ENCODE measurements around the gene AR. TPM values are rescaled to one million over a fixed set of nuclear protein-coding genes. Genes with fewer than 3 reads are reported as not detected.

Gene AR
- 16.0 and 18.2 TPM in 2 replicates for total RNA-seq (2014; rRNA removed)
- polyA plus RNA-seq (2012), result 8.2 TPM

- DNase-seq (ENCODE audit: low read depth), result peak; percentile 81
Observed at GRCh38 chrX:67543818-67544217, at the start of gene AR. Gene AR (plus strand): TSS chrX:67544021. CDS start chrX:67545147, 1,126 bp downstream.

- no peak for DNase-seq (ENCODE audit: low read depth)
Observed at GRCh38 chrX:67500617-67501016, 43.2 kb upstream of the AR start.

- no peak for DNase-seq (ENCODE audit: low read depth)
Observed at GRCh38 chrX:67503004-67503403, 40.8 kb upstream of the AR start.

DNA sequence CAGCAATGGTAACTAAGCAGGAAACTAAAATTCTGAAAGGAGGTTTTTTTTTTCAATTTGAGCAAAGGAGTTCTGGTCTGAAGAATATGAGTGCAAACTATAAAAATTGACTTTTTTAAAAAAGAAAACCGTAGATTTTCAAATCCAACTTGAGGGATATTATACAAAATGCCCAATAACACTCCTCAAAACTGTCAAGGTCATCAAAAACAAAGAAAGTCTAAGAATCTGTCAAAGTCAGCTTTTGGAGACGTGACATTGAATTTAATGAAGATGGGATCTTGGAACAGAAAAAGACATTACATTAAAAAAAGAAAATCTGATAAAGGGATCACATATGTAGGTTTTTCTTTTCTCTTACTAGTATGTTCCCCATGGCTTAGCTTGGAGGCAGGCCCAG lies 40.4 kb upstream of the AR start:
- no peak for DNase-seq (ENCODE audit: low read depth)

DNA sequence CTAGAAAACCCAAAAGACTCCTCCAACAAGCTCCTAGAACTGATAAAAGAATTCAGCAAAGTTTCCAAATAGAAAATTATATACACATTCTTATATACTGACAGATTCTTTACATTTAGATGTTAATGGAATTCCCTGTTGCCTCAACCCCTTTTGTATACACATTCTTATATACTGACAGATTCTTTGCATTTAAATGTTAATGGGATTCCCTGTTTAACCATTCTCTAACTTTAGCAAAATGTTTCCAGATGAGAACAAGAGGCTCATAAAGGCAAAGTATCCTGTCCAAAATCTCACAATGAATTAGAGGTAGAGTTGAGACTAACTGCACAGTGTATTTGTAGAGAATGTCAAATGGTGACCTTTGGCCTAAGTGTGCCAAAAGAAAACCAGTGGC lies 23.1 kb upstream of the AR start:
- no peak for DNase-seq (ENCODE audit: low read depth)

DNA sequence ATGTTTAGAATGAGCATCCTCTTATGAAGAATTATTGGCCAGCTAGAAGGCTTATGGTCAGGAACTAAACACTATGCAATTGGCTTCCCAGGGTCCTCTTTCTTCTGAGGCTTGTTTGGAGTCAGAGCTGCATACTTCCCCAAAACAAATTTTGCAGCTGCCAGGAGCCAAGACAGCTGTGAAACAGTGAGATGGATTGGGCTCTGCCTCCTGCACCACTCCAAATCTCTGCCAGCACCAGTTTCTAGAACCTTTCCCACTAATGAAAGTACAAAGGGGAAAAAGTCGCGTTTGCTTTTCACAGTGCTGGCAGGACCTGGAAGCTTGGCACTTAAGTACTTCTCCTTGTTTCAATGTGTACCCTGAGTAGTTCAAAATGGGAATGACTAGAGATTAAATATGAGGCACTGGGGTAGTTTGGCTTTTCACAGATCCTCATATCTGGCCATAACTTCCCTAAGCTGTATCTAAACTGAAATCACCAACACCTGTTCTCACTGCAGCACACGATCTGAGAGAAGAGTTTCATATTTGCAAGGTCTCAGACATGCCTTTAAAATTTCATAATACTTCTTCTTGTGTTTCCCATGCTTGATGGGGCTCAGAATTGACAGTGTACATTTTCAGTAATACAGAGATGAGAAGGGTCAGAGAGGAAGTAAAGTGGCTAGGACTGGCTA lies 20.7 kb upstream of the AR start:
- peak; percentile 19 for DNase-seq (ENCODE audit: low read depth)

DNA sequence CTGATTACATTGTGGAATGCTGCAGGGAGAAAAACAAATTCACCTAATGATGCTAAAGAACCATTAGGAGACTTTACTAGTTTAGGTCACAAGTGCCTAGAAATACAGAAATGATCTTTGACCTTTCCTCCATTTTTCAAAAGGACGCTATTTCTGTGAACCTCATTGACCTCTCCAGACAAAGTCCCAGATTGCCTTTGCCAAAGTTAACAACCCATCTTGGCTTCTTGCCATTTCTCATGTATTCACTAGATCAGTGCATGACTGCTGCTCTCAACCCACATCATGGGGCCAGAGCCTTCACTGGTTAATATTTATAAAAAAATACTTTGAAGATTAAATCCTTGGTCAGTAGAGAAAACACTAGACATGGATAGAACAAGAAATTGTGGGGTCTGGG lies 19.9 kb upstream of the AR start:
- DNase-seq (ENCODE audit: low read depth), result no peak

- no peak for DNase-seq (ENCODE audit: low read depth)
Observed at GRCh38 chrX:67524428-67524827, 19.4 kb upstream of the AR start.

GRCh38 chrX:67524950-67525691 lies 18.7 kb upstream of the AR start:
- no peak for DNase-seq (ENCODE audit: low read depth)

- no peak for DNase-seq (ENCODE audit: low read depth)
Observed at GRCh38 chrX:67536564-67536963, 7.3 kb upstream of the AR start.

GRCh38 chrX:67538383-67538782 lies 5.4 kb upstream of the AR start:
- DNase-seq (ENCODE audit: low read depth), result no peak

- peak; percentile 45 for DNase-seq (ENCODE audit: low read depth)
Observed at GRCh38 chrX:67544281-67545035, 637 bp downstream of the AR start.

GRCh38 chrX:67545036-67545821 lies 1.4 kb downstream of the AR start:
- peak; percentile 87 for DNase-seq (ENCODE audit: low read depth)

GRCh38 chrX:67545893-67546495 lies 2.2 kb downstream of the AR start:
- DNase-seq (ENCODE audit: low read depth), result no peak

DNA sequence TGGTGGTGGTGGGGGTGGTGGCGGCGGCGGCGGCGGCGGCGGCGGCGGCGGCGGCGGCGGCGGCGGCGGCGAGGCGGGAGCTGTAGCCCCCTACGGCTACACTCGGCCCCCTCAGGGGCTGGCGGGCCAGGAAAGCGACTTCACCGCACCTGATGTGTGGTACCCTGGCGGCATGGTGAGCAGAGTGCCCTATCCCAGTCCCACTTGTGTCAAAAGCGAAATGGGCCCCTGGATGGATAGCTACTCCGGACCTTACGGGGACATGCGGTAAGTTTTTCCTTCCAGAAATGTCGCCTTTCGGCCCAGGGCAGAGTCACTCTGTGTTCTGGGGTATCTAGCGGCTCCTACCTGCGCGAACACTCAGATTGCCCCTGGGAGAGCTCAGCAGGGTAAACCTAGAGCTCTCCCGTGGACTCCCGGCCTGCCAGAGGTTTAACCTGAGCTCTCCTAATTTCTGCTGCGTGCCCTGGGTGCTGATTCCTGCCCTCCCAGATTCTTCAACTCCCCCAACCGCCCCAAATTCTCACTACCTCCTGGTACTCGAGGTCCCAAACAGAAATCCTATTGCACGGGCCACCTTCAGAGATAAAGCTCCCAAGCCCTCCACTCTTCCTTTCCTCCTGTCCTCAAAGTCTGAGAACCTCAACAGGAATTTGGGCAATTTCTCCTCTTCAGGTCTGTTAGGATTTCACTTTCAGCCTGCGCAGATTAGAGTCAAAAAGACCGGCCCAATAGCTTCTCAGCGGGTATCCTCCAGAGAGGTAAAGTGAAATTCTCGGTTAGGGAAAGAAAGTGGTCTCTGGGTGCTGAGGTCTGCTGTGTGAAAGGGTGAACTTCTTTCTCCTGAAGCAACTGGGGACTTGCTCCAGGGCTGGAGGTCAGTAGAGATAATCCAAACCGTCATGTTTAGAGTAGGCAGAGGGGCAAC lies 2.9 kb downstream of the AR start:
- no peak for DNase-seq (ENCODE audit: low read depth)

GRCh38 chrX:67555578-67556203 lies 11.9 kb downstream of the AR start:
- no peak for DNase-seq (ENCODE audit: low read depth)

DNA sequence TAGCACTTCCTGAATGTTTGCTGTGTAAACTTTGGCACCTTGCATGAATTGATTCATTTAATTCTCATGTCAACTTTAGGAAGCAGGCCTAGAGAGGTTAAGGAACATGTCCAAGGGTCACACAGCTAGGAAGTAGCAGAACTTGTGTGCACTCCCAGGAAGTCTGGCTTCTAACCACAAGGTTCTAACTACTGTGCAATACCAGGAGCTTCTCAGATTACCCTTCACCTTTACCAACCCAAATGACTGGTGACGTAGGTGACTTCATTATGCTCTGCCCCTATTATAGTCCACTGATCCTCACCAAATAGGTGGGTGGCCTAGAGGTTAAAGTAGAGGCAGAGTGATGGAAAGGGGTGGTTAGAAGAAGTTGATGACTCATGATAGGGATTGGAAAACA lies 14.4 kb downstream of the AR start:
- DNase-seq (ENCODE audit: low read depth), result no peak

DNA sequence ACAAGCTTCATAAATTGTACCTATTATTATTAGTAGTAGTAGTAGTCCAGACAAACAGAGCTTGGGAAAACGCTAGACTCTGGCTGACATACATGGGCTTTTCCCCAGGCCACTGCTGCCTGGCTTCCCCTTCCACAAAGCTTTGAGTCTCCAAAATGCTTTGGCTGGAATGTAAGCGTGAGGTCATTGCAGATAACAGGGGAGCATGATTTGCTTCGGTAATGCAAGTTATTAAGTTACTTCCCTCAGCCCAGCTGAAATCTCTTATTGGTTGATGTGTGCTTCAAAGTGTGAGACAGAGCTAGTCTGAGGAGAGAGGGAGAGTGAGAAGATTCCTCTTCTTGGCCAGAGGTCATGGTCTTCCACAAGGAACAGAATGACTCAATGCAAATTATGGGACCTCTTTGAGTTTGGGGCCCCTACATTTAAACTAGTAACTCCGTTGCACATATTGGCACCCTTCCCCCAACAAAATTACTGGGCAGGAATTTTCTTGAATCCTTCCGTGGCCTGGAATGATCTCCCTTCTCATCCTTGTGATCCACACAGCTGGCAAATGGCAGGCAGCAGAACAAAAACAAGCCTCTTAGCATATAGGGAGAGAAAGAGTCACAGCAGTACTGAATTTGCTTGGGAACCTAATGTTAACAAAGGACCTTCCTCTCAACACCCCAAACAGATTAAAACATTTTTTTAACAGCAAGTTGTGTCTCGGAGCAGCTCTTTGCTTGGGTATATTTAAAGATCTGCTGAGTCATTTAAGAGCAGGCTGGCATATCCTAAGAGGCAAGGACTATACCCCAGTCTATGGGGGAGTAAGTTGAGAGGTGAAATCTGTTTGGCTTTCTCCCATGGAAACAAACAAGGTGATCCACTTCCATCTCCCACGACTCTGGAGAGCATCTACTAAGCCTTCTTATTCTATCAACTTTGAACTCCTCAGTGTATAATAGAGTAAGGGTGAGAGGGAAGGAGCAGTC lies 19.9 kb downstream of the AR start:
- DNase-seq (ENCODE audit: low read depth), result peak; percentile 62
